GM23248 (cell line): ENCODE measurements around the gene RSPH1.

Experiments
- EZH2 ChIP-seq: fragments of 200-600 bp; sonication (generic); IDR thresholded peaks from 2 replicates; pipeline ENCODE4 v1.6.1; 2018; ENCODE audit warnings: antibody characterized with exemption, mild to moderate bottlenecking; ENCODE audit not compliant: insufficient read depth, poor library complexity, severe bottlenecking
- EZH2phosphoT487 ChIP-seq: fragments of 200-600 bp; sonication (generic); IDR thresholded peaks from 2 replicates; pipeline ENCODE4 v1.6.1; 2018; ENCODE audit warnings: antibody characterized with exemption, moderate library complexity, mild to moderate bottlenecking, low read depth; ENCODE audit not compliant: insufficient read depth

DNA sequence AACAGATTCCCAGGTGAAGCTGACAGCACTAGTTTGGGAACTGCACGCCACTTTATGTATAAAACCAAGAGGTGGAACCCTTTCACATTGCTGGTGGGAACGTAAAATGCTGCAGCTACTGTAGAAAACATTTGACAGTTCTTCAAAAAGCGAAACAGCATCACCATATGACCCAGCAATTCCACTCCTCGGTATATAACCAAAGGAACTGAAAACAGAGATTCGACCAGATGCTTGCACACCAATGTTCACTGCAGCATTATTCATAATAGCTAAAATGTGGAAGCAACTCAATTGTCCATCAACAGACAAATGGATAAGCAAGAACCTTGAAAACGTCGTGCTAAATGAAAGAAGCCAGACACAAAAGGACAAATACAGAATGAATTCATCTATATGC lies 17.5 kb downstream of the RSPH1 start:
- TF ChIP-seq EZH2phosphoT487 (no peak), EZH2 (no peak)
